Stimulated activated effector memory CD8-positive, alpha-beta T cell treated with anti-CD3 and anti-CD28 coated beads, Interleukin-12 subunit alpha, Interleukin-12 subunit beta, amount 100 ng/mL, for 72 hours (primary cell): ENCODE results near the gene FCGR2B.
"Not testable (repeated sequence)": the region's sequence is repeated elsewhere in the genome, so short reads cannot be mapped to it uniquely, and the experiment has no call there.

Experiments
- ATAC-seq: fragments of 150-1000 bp; cut with Tn5 transposase; 2 replicates; pipeline ENCODE4 v1.10.0; 2021
- DNase-seq, 2 donors: peaks; one replicate each; pipeline ENCODE4 v3.0.0; 2021 to 2022; ENCODE audit warnings: low spot score in 2 of 2
- H3K27ac Mint-ChIP-seq: one replicate; pipeline ENCODE4 v1.8.0; 2022; ENCODE audit warnings: mild to moderate bottlenecking, mixed read lengths
- H3K36me3 Mint-ChIP-seq: one replicate; pipeline ENCODE4 v1.8.0; 2022; ENCODE audit warnings: mild to moderate bottlenecking, mixed read lengths
- H3K4me1 Mint-ChIP-seq: one replicate; pipeline ENCODE4 v1.8.0; 2022; ENCODE audit warnings: mixed read lengths
- H3K4me3 Mint-ChIP-seq: one replicate; pipeline ENCODE4 v1.8.0; 2022; ENCODE audit warnings: mild to moderate bottlenecking, mixed read lengths
- H3K9me3 Mint-ChIP-seq: one replicate; pipeline ENCODE4 v1.8.0; 2022; ENCODE audit warnings: mixed read lengths

Gene FCGR2B

DNA sequence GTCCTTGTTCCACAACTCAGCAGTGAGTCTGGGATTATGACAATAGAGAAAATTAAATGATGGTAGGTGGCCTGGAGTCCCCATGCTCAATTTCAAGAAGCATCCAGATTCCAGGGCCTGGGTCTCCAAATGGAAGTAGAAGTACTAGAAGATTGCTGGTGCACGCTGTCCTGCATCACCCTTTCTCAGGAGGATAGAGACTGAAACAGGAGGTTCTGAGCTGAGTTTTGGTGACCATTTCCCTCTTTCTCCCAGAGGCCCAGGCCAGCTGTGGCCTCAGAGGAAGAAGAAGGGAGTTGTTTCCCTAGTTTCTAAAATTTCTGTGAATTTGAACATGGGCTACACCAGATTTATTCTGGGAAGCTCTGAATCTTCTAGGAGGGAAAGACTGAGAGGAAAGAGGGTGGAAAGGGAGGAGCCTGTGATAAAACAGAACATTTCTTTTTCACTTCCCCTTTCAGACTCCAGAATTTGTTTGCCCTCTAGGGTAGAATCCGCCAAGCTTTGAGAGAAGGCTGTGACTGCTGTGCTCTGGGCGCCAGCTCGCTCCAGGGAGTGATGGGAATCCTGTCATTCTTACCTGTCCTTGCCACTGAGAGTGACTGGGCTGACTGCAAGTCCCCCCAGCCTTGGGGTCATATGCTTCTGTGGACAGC lies at the start of gene FCGR2B:
FCGR2B (plus strand) TSS at position 460 of the 656 bp plus-strand sequence; CDS start at position 559, 99 bp downstream.
- not testable (repeated sequence) for H3K4me1 Mint-ChIP-seq, ATAC-seq, H3K4me3 Mint-ChIP-seq, H3K27ac Mint-ChIP-seq, DNase-seq, H3K9me3 Mint-ChIP-seq, H3K36me3 Mint-ChIP-seq

DNA sequence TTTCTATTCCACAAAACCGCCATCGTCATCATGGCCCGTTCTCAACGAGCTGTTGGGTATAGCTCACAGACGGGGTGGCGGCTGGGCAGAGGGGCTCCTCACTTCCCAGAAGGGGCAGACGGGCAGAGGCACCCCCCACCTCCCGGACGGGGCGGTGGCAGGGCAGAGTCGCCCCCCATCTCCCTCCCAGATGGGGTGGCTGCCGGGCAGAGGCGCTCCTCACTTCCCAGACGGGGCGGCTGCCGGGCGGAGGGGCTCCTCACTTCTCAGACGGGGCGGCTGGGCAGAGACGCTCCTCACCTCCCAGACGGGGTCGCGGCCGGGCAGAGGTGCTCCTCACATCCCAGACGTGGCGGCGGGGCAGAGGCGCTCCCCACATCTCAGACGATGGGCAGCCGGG lies 46.5 kb upstream of the FCGR2B start:
- H3K4me3 Mint-ChIP-seq, H3K9me3 Mint-ChIP-seq, ATAC-seq, DNase-seq, H3K27ac Mint-ChIP-seq: not testable (repeated sequence)
- peaks cover 22% of the 10 kb centered on the region for H3K36me3 Mint-ChIP-seq
- H3K4me1 Mint-ChIP-seq = peaks cover 24% of the 10 kb centered on the region

DNA sequence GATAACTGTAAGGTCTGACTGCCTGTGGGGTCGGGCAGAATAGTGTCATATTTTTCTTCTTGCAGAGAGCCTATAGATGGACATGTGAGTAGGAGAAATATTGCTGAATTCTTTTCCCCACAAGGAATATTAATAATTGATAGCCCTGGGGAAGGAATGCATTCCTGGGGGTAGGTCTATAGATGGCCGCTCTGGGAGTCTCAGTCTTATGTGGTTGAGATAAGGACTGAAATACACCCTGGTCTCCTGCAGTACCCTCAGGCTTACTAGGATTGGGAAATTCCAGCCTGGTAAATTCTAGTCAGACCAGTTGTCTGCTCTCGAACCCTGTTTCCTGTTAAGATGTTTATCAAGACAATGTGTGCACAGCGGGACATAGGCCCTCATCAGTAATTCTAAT lies 44.4 kb upstream of the FCGR2B start:
- H3K4me1 Mint-ChIP-seq = peaks cover 21% of the 10 kb centered on the region
- H3K4me3 Mint-ChIP-seq, ATAC-seq, H3K9me3 Mint-ChIP-seq, DNase-seq, H3K27ac Mint-ChIP-seq: not testable (repeated sequence)
- H3K36me3 Mint-ChIP-seq = peaks cover 16% of the 10 kb centered on the region

DNA sequence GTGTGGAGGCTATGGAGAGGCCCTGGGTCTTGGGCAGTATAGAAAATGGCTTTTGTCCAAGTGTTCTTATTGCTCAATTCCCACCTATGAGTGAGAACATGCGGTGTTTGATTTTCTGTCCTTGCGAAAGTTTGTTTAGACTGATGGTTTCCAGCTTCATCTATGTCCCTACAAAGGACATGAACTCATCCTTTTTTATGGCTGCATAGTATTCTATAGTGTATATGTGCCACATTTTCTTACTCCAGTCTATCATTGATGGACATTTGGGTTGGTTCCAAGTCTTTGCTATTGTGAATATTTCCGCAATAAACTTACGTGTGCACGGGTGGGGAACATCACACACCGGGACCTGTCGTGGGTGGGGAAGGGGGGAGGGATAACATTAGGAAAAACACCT lies 42.5 kb upstream of the FCGR2B start:
- H3K27ac Mint-ChIP-seq, H3K9me3 Mint-ChIP-seq, ATAC-seq, DNase-seq: not testable (repeated sequence)
- peaks cover 34% of the 10 kb centered on the region for H3K4me1 Mint-ChIP-seq
- H3K4me3 Mint-ChIP-seq = peak overlapping the region; percentile 86
- peaks cover 16% of the 10 kb centered on the region for H3K36me3 Mint-ChIP-seq

DNA sequence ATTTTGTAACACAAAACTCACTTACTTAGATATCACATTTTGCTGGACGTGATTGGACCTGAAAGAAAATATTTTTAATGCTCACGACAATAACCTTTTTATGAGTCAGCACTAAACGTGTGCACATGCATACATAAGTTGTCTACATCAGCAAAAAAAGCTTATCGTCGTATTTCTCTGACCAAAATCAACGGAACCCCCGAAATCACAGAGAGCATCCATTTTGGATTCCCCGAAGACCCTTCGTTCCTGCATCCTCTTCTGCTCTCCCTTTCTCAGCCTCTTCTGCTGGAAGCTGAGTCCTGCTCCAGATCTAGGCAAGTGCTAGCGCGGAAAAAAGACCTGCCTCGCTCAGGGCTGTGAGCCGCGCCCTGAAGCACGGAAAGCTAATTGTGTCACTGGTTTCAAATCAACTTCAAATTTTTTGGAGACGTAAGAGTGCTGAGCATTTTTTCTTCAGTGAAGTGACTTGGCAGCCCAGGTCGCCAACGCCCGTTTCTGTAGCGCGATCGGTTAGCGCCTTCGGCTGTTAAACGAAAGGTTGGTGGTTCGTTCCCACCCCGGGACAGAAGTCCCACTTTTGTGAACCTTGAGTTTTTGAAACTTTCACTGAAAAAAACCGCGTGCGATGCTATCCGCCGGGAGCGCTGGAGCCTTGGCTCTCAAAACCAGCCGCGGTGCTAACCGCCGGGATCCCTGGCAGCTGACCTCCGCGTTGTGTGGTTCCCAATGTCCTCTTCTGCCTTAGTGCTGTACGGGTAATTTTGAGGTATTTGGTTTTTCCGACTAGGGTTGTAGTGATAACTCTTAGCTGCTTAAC lies 41.6 kb upstream of the FCGR2B start:
- ATAC-seq = peak; percentile 82
- peaks cover 16% of the 10 kb centered on the region for H3K36me3 Mint-ChIP-seq

DNA sequence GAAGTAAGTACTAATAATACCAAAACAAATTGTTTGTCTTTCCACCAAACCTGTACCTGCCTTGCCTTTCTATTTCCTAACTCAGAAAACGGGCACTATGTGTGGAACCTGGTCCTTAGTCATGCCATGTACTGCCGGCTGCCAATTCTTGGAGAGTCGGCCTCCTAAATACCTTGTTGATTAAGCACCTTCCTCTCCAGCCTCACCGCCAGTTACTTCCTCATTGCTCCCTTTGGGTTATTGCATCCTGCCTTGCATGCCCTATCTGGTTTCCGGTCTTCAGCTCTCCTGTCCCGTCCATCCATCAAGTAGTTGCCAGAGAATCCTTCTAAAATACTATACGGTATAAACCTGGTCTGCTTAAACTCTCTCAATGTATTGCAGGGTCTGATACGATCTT lies 40.9 kb upstream of the FCGR2B start:
- H3K27ac Mint-ChIP-seq = peak overlapping the region; percentile 100
- H3K4me1 Mint-ChIP-seq = peaks cover 44% of the 10 kb centered on the region
- peak overlapping the region; percentile 86 for H3K4me3 Mint-ChIP-seq
- peak; percentile 33 for ATAC-seq
- DNase-seq = peak in 1 of 2 donors; percentile 72
- not testable (repeated sequence) for H3K9me3 Mint-ChIP-seq
- peaks cover 16% of the 10 kb centered on the region for H3K36me3 Mint-ChIP-seq

More for the DNA sequence above, 41.6 kb upstream of the FCGR2B start:
- DNase-seq = peak; percentile 76 to 98
- H3K4me3 Mint-ChIP-seq = peak overlapping the region; percentile 86
- peaks cover 39% of the 10 kb centered on the region for H3K4me1 Mint-ChIP-seq
- peak overlapping the region; percentile 100 for H3K27ac Mint-ChIP-seq
- H3K9me3 Mint-ChIP-seq = not testable (repeated sequence)

DNA sequence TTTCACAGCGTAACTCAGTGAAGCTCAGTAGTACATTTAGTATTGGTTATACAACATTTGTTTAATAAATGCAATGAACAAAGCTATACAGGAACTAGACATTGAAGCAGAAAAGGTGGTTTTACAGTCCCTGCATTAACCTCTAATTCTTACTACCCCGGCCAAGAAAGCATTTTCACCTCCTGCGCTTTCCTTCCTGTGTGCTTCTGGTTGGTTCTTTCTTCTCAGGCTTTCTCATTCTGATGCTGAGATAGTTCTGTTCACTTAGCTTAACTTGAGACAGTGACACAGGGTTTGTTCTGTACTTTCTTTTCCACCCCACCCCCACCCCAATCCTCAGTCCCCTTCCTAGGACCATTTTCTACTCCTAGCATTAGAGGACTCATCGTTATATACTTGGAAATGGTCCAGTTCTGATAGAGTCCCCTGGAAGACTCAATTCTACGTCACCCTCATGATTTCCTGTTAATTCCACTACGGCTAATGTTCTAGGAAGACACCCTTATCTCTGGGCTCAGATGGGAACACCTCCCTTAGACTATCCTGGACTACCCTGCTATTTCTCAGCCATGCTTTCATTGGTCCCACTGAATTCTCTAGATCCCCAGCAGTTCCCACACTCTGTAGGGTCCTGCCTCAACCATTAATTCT lies 39.4 kb upstream of the FCGR2B start:
- peak; percentile 65 for ATAC-seq
- DNase-seq = peak in 1 of 2 donors; percentile 53
- Mint-ChIP-seq H3K27ac (peak overlapping the region; percentile 55), H3K4me3 (peak overlapping the region; percentile 48), H3K36me3 (peaks cover 16% of the 10 kb centered on the region), H3K4me1 (peaks cover 44% of the 10 kb centered on the region)
- H3K9me3 Mint-ChIP-seq = not testable (repeated sequence)

DNA sequence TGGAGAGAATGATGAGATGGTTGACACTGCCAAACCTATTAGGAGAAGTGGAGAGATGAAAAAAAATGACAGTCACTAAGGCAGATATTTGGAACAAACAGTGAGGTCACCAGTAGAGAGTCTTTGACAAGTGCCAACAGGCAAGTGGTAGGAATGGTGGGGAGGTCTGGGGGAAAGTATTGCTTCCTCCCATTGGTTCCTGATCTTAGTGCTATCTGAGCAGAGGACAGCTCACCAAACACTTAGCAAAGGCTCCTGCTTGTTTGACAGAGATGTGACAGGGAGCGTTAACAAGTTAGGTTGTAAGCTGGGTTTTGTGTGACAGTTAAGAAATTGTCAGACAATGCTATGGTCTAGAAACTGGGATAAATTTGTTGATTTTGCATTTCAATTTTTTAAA lies 38.3 kb upstream of the FCGR2B start:
- not testable (repeated sequence) for H3K4me3 Mint-ChIP-seq, ATAC-seq, H3K27ac Mint-ChIP-seq, H3K9me3 Mint-ChIP-seq, DNase-seq
- peaks cover 44% of the 10 kb centered on the region for H3K4me1 Mint-ChIP-seq
- peaks cover 16% of the 10 kb centered on the region for H3K36me3 Mint-ChIP-seq

DNA sequence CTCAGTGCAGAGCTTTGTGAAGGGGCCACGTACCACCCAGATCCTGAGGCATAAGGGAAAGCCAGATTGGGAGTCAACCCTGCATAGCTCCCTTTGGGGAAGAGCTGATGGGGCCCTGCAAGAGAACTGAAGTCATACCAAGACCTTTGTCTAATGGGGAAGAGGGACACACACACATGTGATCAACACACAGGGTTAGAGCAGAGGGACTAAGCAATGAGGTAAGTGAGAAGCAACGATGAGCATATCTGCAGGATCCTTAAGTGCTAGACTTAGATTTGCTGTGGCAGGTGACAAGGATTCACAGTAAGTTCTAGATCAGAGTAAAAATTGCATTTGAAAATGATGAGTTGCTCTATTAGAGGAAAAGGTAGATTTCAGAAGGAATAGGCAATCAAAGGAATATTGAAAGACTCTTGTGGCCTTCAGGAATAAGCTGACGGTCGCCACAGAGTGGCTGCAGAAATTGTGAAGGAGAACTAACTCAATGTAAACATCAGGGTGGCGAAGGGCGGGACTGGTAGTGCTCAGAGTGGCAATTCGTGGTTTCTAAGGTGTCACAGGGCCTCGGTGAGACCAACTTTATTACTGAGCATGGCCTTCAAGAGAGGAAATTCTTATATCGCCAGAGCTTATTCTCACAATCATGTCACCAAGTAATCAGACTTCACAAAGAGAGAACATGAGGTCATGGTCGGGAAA lies 36.3 kb upstream of the FCGR2B start:
- Mint-ChIP-seq H3K27ac (peak overlapping the region; percentile 18), H3K4me3 (peak overlapping the region; percentile 0), H3K4me1 (peaks cover 38% of the 10 kb centered on the region)
- not testable (repeated sequence) for H3K36me3 Mint-ChIP-seq, H3K9me3 Mint-ChIP-seq
- ATAC-seq = peak; percentile 72
- peak in 1 of 2 donors; percentile 61 for DNase-seq

DNA sequence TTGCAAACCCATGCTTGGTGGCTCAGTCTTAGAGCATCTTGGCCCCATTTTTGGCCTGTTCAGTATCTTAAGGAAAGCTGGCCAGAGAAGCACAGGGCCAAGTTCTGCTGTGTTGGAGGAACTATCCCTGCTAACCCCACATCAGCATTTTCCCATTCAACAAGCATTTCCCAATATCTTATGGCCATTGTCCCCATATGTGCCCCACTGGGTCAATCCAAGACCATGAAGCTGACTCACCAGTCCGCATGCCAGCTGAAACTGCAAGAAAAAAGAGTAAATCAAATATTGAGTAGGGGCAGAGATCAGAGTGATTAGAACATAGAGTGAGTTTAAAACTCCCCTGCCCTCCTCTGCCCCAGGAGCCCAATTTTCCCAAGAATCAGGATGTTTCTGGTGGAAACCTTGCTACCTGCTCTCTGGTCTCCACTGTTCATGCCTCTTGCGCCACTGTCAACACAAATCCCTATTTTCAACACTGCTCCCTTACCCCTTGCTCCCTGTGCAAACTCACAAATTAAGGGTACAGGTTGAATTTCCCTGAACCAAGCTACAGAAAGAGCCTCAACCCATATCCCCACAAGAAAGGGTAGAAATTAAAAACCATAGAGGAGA lies 32.7 kb upstream of the FCGR2B start:
- H3K36me3 Mint-ChIP-seq, DNase-seq, H3K9me3 Mint-ChIP-seq, H3K27ac Mint-ChIP-seq, H3K4me3 Mint-ChIP-seq, ATAC-seq, H3K4me1 Mint-ChIP-seq: not testable (repeated sequence)

DNA sequence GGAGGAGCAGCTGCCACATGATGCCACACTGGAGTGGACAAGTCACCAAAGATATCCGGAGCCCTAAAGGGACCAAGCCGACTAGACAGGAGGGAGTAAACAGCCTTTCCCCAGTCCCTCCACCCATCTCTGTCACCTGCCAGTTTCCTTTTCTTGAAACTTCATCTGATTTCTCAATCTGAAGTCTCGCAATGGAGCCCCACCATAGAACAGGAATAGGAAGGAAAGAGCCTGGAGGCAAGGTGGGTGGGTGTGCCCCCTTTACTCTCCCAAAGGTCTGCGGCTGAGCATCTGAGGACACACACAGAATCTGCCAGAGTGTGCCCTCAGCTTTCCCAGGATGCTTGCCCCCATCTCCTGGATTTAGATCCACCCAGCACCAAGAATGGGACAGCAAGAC lies 31.9 kb upstream of the FCGR2B start, which contains the start of gene FCGR3B:
FCGR3B (minus strand) TSS at position 101 of the 400 bp plus-strand sequence; CDS start at position 19, 82 bp downstream.
- Mint-ChIP-seq H3K4me3 (no peak within 1 kb of the TSS), H3K9me3 (no peaks in the 10 kb centered on the region), H3K4me1 (peaks cover 14% of the 10 kb centered on the region), H3K27ac (no peak within 1 kb of the TSS), H3K36me3 (no peaks in the 10 kb centered on the region)
- ATAC-seq = no peak
- DNase-seq = no peak

DNA sequence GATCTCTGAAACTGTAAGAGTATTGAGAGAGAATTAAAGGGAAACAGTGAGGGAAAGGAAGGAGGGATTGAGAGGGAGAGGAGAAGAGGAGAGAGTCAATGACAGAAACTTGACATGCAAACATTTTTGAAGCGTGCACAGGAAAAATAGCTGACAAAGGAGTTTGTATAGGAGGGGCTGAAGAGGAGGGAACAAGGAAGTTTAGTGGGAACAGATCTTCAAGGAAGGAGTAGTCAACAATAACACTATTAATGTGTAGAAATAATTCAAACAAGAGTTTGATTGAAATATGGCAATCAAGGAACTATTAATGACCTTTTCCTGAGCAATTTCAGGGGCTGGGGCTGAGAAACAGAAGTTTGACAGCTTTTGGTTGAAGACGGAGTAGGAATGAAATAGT lies 27.9 kb upstream of the FCGR2B start:
- ATAC-seq, H3K4me3 Mint-ChIP-seq, H3K27ac Mint-ChIP-seq, H3K9me3 Mint-ChIP-seq, DNase-seq, H3K36me3 Mint-ChIP-seq: not testable (repeated sequence)
- H3K4me1 Mint-ChIP-seq = peaks cover 18% of the 10 kb centered on the region

DNA sequence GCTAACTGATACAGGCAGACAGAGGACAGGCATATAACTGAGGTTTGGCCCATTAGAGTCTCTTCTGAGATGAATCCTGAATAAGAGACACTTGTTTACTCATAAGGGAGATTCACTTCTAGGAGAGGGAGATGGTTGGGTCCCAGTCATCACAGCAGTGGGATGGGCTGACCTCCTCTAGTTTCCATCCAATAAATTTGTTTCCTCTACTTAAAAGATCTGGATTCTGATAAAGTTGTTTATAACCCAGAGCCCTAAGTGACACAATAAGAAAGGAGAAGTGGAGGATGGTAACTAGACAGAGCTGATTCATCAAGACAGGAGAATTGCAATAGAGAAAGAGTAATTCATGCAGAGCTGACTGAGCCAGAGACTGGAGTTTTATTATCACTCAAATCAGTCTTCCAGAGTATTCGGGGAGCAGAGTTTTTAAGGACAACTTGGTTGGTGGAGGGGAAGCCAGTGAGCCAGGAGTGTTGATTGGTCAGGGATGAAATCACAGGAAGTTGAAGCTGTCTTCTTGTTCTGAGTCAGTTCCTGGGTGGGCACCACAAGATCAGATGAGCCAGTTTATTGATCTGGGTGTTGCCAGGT lies 26.7 kb upstream of the FCGR2B start:
- peak overlapping the region; percentile 77 for H3K27ac Mint-ChIP-seq
- H3K36me3 Mint-ChIP-seq, H3K9me3 Mint-ChIP-seq: not testable (repeated sequence)
- peak in 1 of 2 donors; percentile 63 for DNase-seq
- H3K4me1 Mint-ChIP-seq = peaks cover 18% of the 10 kb centered on the region
- ATAC-seq = peak; percentile 90
- H3K4me3 Mint-ChIP-seq = peak overlapping the region; percentile 12

DNA sequence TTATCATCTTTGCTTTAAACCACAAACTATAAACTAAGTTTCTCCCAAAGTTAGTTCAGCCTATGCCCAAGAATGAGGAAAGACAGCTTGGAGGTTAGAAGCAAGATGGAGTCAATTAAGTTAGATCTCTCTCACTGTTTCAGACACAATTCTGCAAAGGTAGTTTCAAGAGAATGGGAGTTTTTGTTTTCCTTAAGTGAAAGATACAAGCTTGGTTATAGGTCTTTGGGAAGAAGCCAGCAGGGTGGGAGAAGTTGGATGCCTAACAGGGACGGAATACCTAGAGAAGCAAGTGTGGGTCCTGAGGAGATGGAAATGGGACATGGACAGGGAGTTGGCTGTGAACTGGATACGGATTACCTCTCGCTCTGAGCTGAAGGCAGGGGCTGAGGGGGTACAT lies 26.0 kb upstream of the FCGR2B start:
- not testable (repeated sequence) for H3K36me3 Mint-ChIP-seq, H3K4me3 Mint-ChIP-seq, ATAC-seq, H3K9me3 Mint-ChIP-seq, DNase-seq
- H3K27ac Mint-ChIP-seq = peak overlapping the region; percentile 77
- peaks cover 19% of the 10 kb centered on the region for H3K4me1 Mint-ChIP-seq
